A673 (cell line): ENCODE results near the gene CMC2.

ENCODE experiments used
- CTCF ChIP-seq: fragments of 300-800, 200-600 bp; sonication (generic); conservative IDR thresholded peaks from 2 replicates; pipeline ENCODE4 v1.5.1; 2017; ENCODE audit warnings: low read depth, mild to moderate bottlenecking, antibody characterized with exemption, low read length, moderate library complexity, mixed read lengths
- EZH2 ChIP-seq: fragments of 200-600 bp; sonication (generic); IDR thresholded peaks from 2 replicates; pipeline ENCODE4 v1.6.1; 2017; ENCODE audit warnings: borderline replicate concordance, low read depth, mild to moderate bottlenecking, mixed read lengths, antibody characterized with exemption, low read length; ENCODE audit not compliant: poor library complexity, severe bottlenecking

- TF ChIP-seq CTCF = no peak
- no peak for TF ChIP-seq EZH2
Observed at GRCh38 chr16:80986557-80986956, 20.1 kb downstream of the CMC2 start.
